ENCODE data around the gene NEK9. TPM values are rescaled to one million over a fixed set of nuclear protein-coding genes. Genes with fewer than 3 reads are reported as not detected.

NEK9 gene
- total RNA-seq, 1 donor from 2014 or later, result 78.1 TPM

DNA sequence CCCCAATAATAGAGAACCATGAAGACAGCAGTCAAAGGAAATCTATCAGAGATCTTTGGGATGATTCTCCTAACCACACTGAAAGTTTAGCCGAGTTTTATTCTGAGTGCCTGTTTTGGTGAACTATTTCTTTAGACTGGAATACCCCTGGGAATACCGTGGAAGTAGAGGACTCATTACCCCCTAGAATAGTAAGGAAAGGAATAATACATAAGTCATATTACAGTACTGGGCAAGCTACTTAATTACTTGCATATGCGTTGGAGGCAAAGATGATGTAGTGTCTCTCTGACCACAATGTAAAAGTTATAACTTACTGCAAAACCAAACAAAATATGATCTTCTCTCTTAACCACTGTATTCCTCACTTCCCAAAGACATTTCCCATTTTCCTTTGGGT is 32.0 kb downstream of the NEK9 start:
- Histone ChIP-seq H3K4me3 (no peak overlapping the region), H3K36me3 (peaks cover 99% of the 10 kb centered on the region), H3K4me1 (no peaks in the 10 kb centered on the region), H3K27ac (no peak overlapping the region), H3K27me3 (no peaks in the 10 kb centered on the region), H3K9me3 (no peaks in the 10 kb centered on the region)
- ATAC-seq, result no peak
- TF ChIP-seq, protein P1, sequence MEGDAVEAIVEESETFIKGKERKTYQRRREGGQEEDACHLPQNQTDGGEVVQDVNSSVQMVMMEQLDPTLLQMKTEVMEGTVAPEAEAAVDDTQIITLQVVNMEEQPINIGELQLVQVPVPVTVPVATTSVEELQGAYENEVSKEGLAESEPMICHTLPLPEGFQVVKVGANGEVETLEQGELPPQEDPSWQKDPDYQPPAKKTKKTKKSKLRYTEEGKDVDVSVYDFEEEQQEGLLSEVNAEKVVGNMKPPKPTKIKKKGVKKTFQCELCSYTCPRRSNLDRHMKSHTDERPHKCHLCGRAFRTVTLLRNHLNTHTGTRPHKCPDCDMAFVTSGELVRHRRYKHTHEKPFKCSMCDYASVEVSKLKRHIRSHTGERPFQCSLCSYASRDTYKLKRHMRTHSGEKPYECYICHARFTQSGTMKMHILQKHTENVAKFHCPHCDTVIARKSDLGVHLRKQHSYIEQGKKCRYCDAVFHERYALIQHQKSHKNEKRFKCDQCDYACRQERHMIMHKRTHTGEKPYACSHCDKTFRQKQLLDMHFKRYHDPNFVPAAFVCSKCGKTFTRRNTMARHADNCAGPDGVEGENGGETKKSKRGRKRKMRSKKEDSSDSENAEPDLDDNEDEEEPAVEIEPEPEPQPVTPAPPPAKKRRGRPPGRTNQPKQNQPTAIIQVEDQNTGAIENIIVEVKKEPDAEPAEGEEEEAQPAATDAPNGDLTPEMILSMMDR (IDR thresholded peaks at IDR 0.05), result no peak
- DNase-seq, result no peak
- intact Hi-C loops (cut with DNase I), result no loop called here

DNA sequence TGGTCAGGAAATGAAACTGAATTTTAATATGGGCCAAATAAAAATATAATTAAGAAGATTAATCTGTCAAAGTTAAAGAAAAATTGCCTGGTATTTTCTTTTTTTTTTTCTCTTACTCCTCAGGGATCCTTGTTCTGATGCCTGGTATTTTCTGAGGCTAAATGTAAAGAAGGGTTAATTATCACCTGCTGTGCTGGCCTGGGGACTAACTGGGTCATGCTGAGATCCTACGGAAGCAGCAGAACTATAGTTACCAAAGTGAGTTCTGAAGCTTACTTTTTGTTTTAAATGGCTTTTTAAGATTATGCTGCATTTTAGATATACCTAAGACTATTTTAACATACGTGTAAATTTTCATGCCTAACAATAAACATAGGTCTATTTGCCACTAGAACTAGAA is 34.1 kb downstream of the NEK9 start:
- TF ChIP-seq, protein P1 (IDR thresholded peaks at IDR 0.05), result no peak
- intact Hi-C loops (cut with DNase I), result no loop called here
- Histone ChIP-seq H3K36me3 (peaks cover 86% of the 10 kb centered on the region), H3K9me3 (no peaks in the 10 kb centered on the region), H3K27ac (no peak overlapping the region), H3K4me1 (no peaks in the 10 kb centered on the region), H3K27me3 (no peaks in the 10 kb centered on the region), H3K4me3 (no peak overlapping the region)
- no peak for ATAC-seq
- no peak for DNase-seq

DNA sequence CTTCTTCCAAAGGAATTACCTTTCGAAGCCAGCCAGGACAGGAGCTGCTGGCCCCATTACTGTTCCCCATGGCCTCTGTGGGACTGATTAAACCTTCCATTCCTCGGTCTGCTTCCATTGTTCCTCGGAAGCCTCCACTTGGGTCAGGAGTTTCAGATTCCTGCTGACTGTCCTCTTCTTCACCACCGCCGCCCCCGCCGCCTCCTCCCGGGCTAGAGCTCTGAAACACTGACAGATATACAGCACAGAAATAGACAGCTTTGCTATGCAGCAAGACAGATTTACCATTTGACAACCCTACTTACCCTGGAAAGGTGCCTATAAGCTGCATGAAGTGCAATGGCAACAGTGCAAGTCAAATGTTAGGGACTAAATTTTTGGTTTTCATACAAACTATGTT is 35.6 kb downstream of the NEK9 start:
- Histone ChIP-seq H3K27me3 (no peaks in the 10 kb centered on the region), H3K9me3 (no peaks in the 10 kb centered on the region), H3K4me1 (no peaks in the 10 kb centered on the region), H3K27ac (no peak overlapping the region), H3K4me3 (no peak overlapping the region), H3K36me3 (peaks cover 86% of the 10 kb centered on the region)
- TF ChIP-seq, protein P1 (IDR thresholded peaks at IDR 0.05), result no peak
- no peak for DNase-seq
- intact Hi-C loops (cut with DNase I), result no loop called here
- ATAC-seq, result no peak

DNA sequence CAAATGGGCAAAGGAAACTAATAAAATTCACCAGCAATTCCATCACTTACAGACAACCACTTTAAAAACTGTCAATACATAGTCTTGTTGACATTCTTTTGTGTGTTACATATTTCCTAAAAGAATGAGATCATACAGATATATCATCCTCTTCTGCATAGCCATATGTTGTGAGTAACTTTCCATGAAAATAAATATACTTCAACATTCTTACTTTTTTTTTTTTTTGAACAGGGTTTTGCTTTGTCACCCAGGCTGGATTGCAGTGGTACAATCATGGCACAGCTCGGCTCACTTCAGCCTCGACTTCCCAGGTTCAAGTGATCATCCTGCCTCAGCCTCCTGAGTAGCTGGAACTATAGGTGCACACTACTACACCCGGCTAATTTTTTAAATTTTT is 36.5 kb downstream of the NEK9 start:
- peaks cover 86% of the 10 kb centered on the region for H3K36me3 ChIP-seq
- intact Hi-C loops (cut with DNase I), result no loop called here
- H3K27ac ChIP-seq, result no peak overlapping the region
- TF ChIP-seq, protein P1 (IDR thresholded peaks at IDR 0.05), result no peak
- no peaks in the 10 kb centered on the region for H3K27me3 ChIP-seq
- no peaks in the 10 kb centered on the region for H3K9me3 ChIP-seq
- H3K4me3 ChIP-seq, result no peak overlapping the region
- ATAC-seq, result no peak
- no peaks in the 10 kb centered on the region for H3K4me1 ChIP-seq
- no peak for DNase-seq

DNA sequence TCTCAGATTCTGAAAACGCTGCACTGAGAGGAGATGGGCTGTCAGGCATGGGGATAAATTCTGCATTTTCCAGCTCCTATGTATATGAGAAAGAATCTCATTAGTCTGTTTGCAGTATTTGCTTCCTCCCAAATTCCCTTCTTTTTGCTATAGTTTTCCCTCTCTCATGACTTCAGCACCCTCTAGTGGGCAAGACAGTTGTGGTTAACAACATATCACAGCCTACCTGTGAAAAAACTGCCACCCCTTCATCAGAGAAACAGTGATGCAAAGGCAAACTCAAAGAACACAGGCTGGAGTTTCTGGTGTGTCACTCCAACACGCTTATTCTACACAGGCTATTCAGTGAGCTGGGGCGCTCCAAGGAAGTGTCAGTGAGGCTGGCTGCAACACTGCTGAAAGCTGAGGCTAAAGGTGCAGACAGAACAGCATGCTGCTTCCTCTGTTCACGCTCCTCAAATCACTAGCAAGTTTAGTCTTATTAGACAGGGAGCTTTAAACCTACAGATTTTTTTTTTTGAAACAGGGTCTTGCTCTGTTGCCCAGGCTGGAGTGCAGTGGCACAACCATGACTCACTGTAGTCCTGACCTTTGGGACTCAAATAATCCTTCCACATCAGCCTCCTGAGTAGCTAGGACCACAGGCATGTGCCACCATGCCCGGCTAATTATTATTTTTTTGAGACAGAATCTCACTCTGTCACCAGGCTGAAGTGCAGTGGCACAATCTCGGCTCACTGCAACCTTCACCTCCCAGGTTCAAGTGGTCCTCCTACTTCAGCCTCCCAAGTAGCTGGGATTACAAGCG is 38.1 kb downstream of the NEK9 start:
- intact Hi-C loops (cut with DNase I), result loop anchor here (10.0 kb wide), 2 partner anchors 144 to 174 kb away; no protein-coding TSS in a partner anchor
- no peaks in the 10 kb centered on the region for H3K9me3 ChIP-seq
- DNase-seq, result no peak
- TF ChIP-seq, protein P1 (IDR thresholded peaks at IDR 0.05), result peak; percentile 75
- peak; percentile 82 for ATAC-seq
- peaks cover 86% of the 10 kb centered on the region for H3K36me3 ChIP-seq
- H3K4me1 ChIP-seq, result no peaks in the 10 kb centered on the region
- H3K27ac ChIP-seq, result no peak overlapping the region
- no peaks in the 10 kb centered on the region for H3K27me3 ChIP-seq
- no peak overlapping the region for H3K4me3 ChIP-seq
